ENCODE results near the gene TRPC5OS. TPM values are rescaled to one million over a fixed set of nuclear protein-coding genes. Genes with fewer than 3 reads are reported as not detected.

The TRPC5OS gene
- total RNA-seq, 2 experiments from 2014 or later, result not detected

DNA sequence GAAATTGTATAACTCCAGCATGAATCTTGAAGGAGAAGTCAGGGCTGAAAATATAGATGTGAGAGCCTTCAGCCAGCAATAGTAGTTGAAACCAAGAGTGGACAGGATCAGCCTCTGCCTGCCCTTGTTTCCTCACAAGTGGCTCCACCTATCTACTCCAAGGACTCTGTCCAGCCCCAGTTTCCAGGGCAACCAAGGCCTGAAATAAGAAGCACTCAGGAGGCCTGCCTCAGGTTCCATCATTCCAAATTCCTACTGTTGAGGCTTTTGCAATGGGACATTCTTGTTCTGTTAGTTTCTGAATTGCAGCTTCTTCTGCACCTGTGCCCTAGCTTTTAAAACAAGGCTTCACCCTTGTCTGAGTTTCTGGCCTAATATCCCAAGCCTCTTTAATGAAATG is 41.6 kb downstream of the TRPC5OS start:
- POLR2A ChIA-PET, result no interaction called here
- Mint-ChIP-seq H3K9me3 (ENCODE audit: low read depth) (no peaks in the 10 kb centered on the region), H3K4me3 (no peak overlapping the region), H3K27me3 (no peaks in the 10 kb centered on the region), H3K36me3 (ENCODE audit: low read depth) (no peaks in the 10 kb centered on the region), H3K27ac (no peak overlapping the region), H3K4me1 (no peaks in the 10 kb centered on the region)
- DNase-seq (no peak), ATAC-seq (no peak)
- intact Hi-C loops (cut with DNase I, micrococcal nuclease), result no loop called here
- CTCF ChIA-PET, result no interaction called here

DNA sequence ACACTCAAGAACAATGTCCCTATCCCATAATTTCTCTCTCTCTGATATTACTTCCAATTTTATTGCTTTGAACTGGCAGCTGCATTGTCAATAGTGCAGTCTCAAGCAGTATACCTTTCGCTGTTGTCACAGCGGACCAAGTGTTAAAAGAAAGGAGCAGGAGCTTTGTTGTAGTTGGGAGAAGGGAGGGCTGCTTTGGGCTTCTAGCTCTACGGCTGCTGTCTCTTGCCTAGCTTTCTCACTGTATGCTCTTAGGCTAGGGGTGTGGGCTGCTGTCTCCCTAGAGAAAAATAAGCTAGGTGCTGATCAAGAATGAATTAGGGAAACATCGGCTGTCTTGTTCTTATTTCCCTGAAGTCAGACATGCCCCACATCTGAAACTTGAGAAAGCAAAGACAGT is 52.5 kb downstream of the TRPC5OS start:
- POLR2A ChIA-PET, result no interaction called here
- Mint-ChIP-seq H3K36me3 (ENCODE audit: low read depth) (no peaks in the 10 kb centered on the region), H3K27me3 (no peaks in the 10 kb centered on the region), H3K27ac (no peak overlapping the region), H3K9me3 (ENCODE audit: low read depth) (no peaks in the 10 kb centered on the region), H3K4me1 (no peaks in the 10 kb centered on the region), H3K4me3 (no peak overlapping the region)
- CTCF ChIA-PET, result no interaction called here
- no peak for DNase-seq
- intact Hi-C loops (cut with DNase I, micrococcal nuclease), result no loop called here
- no peak for ATAC-seq

Other genes starting within 250 kb of the TRPC5OS start
- 10 to 100 TPM; 51.5 to 58.6 TPM for gene ALG13, start 195.0 kb upstream of the TRPC5OS start, total RNA-seq
- gene TRPC5, start 206.6 kb downstream of the TRPC5OS start, total RNA-seq, result not detected
- gene RTL4, start 206.8 kb downstream of the TRPC5OS start, total RNA-seq, result not detected

Measured in activated CD4-positive, alpha-beta T cell treated with anti-CD3 and anti-CD28 coated beads for 36 hours (primary cell).